Measurements from ENCODE around the gene OCSTAMP. TPM values are rescaled to one million over a fixed set of nuclear protein-coding genes. Genes with fewer than 3 reads are reported as not detected.

Gene OCSTAMP
- total RNA-seq, 4 donors from 2014 or later: not detected

- Histone ChIP-seq H3K27me3 (no peaks in the 10 kb centered on the region), H3K4me1 (peaks cover 8 to 21% (median 16%) of the 10 kb centered on the region in 4 donors), H3K4me3 (peak overlapping the region; percentile 37 to 53 (median 41)), H3K9me3 (no peaks in the 10 kb centered on the region), H3K36me3 (no peaks in the 10 kb centered on the region), H3K27ac (replicated peaks in 1 of 4) (peak overlapping the region in 2 of 4 donors; percentile 59 to 80)
- WGBS: 87% methylated on average over 16 of the region's 16 CpGs
- no peak for TF ChIP-seq POLR2A (IDR thresholded peaks at IDR 0.05; ENCODE audit: low read depth)
- TF ChIP-seq EP300 (IDR thresholded peaks at IDR 0.05): no peak
- no peak for TF ChIP-seq POLR2AphosphoS5 (IDR thresholded peaks at IDR 0.05)
- no peak for DNase-seq (ENCODE audit: extremely low spot score)
- intact Hi-C loops (cut with DNase I): no loop called here
Measured at GRCh38 chr20:46563170-46563859, 12.9 kb upstream of the OCSTAMP start.

- intact Hi-C loops (cut with DNase I): no loop called here
- no peak for TF ChIP-seq EP300 (IDR thresholded peaks at IDR 0.05)
- no peak for TF ChIP-seq POLR2AphosphoS5 (IDR thresholded peaks at IDR 0.05)
- peak; percentile 79 to 93 (median 83) for TF ChIP-seq CTCF (IDR thresholded peaks at IDR 0.05)
- no peak for TF ChIP-seq POLR2A (IDR thresholded peaks at IDR 0.05; ENCODE audit: low read depth)
- H3K36me3 ChIP-seq: no peaks in the 10 kb centered on the region
- no peaks in the 10 kb centered on the region for H3K27me3 ChIP-seq
- peak; percentile 95 for DNase-seq (ENCODE audit: extremely low spot score)
- H3K9me3 ChIP-seq: no peaks in the 10 kb centered on the region
- peak overlapping the region; percentile 37 to 53 (median 41) for H3K4me3 ChIP-seq
- peaks cover 8 to 16% (median 14%) of the 10 kb centered on the region in 4 donors for H3K4me1 ChIP-seq
- 14% methylated on average over 16 of the region's 19 CpGs for WGBS
- H3K27ac ChIP-seq (replicated peaks in 1 of 4): peak overlapping the region in 3 of 4 donors; percentile 44 to 80 (median 59)
Measured at GRCh38 chr20:46562373-46563169, 12.1 kb upstream of the OCSTAMP start.

- Histone ChIP-seq H3K4me3 (peak overlapping the region; percentile 37 to 53 (median 41)), H3K27ac (replicated peaks in 1 of 4) (peak overlapping the region in 3 of 4 donors; percentile 41 to 80 (median 59)), H3K36me3 (no peaks in the 10 kb centered on the region), H3K4me1 (peaks cover 8 to 16% (median 14%) of the 10 kb centered on the region in 4 donors), H3K9me3 (no peaks in the 10 kb centered on the region), H3K27me3 (no peaks in the 10 kb centered on the region)
- intact Hi-C loops (cut with DNase I): no loop called here
- DNase-seq (ENCODE audit: extremely low spot score): no peak
- TF ChIP-seq CTCF (IDR thresholded peaks at IDR 0.05) (no peak), POLR2AphosphoS5 (IDR thresholded peaks at IDR 0.05) (no peak), POLR2A (IDR thresholded peaks at IDR 0.05; ENCODE audit: low read depth) (no peak), EP300 (IDR thresholded peaks at IDR 0.05) (no peak)
- WGBS: 56% methylated on average over 5 of the region's 5 CpGs
Measured at GRCh38 chr20:46562009-46562372, 11.5 kb upstream of the OCSTAMP start.

GRCh38 chr20:46559685-46560440 is 9.4 kb upstream of the OCSTAMP start:
- no peaks in the 10 kb centered on the region for H3K36me3 ChIP-seq
- peaks cover 0 to 6% (median 0%) of the 10 kb centered on the region in 4 donors for H3K27me3 ChIP-seq
- 86% methylated on average over 7 of the region's 7 CpGs for WGBS
- no peak overlapping the region for H3K4me3 ChIP-seq
- H3K27ac ChIP-seq (replicated peaks in 1 of 4): no peak overlapping the region
- no peak for TF ChIP-seq POLR2AphosphoS5 (IDR thresholded peaks at IDR 0.05)
- no peak for TF ChIP-seq CTCF (IDR thresholded peaks at IDR 0.05)
- no peak for TF ChIP-seq EP300 (IDR thresholded peaks at IDR 0.05)
- no peak for TF ChIP-seq POLR2A (IDR thresholded peaks at IDR 0.05; ENCODE audit: low read depth)
- intact Hi-C loops (cut with DNase I): no loop called here
- no peak for DNase-seq (ENCODE audit: extremely low spot score)
- peaks cover 8 to 16% (median 14%) of the 10 kb centered on the region in 4 donors for H3K4me1 ChIP-seq
- H3K9me3 ChIP-seq: no peaks in the 10 kb centered on the region

Measured in esophagus muscularis mucosa (tissue), 4 donors.